ENCODE results near the gene RNF130. TPM values are rescaled to one million over a fixed set of nuclear protein-coding genes. Genes with fewer than 3 reads are reported as not detected.

Gene RNF130
- polyA plus RNA-seq (ENCODE audit: insufficient read length): 69.9 TPM
- long read RNA-seq, donor 1, transcript RNF130-205 (9 exons, 2,263 nt): major isoform, 29 of 60 reads
- long read RNA-seq, donor 1, partial matches to known transcripts: 11 of 60 reads
- long read RNA-seq, donor 1, other reads (novel, unspliced or antisense): 14 of 60 reads
- long read RNA-seq, donor 2, transcript RNF130-206 (2 exons, 663 nt): minor isoform, 7 of 56 reads
- long read RNA-seq, donor 2, transcript RNF130-205 (9 exons, 2,263 nt): major isoform, 32 of 56 reads
- long read RNA-seq, donor 2, partial matches to known transcripts: 10 of 56 reads
- long read RNA-seq, donor 2, other reads (novel, unspliced or antisense): 6 of 56 reads
- long read RNA-seq, donor 3, transcript RNF130-205 (9 exons, 2,263 nt): major isoform, 14 of 26 reads
- long read RNA-seq, donor 3, partial matches to known transcripts: 5 of 26 reads
- long read RNA-seq, donor 3, other reads (novel, unspliced or antisense): 6 of 26 reads
- long read RNA-seq, donor 4, partial matches to known transcripts: 0 of 3 reads
- long read RNA-seq, donor 4, other reads (novel, unspliced or antisense): 0 of 3 reads
- long read RNA-seq, donor 5, transcript RNF130-205 (9 exons, 2,263 nt): major isoform, 40 of 104 reads
- long read RNA-seq, donor 5, partial matches to known transcripts: 38 of 104 reads
- long read RNA-seq, donor 5, other reads (novel, unspliced or antisense): 22 of 104 reads
- long read RNA-seq, donor 6, transcript RNF130-205 (9 exons, 2,263 nt): major isoform, 30 of 74 reads
- long read RNA-seq, donor 6, partial matches to known transcripts: 28 of 74 reads
- long read RNA-seq, donor 6, other reads (novel, unspliced or antisense): 14 of 74 reads
- long read RNA-seq, donor 7, transcript RNF130-205 (9 exons, 2,263 nt): major isoform, 41 of 80 reads
- long read RNA-seq, donor 7, partial matches to known transcripts: 25 of 80 reads
- long read RNA-seq, donor 7, other reads (novel, unspliced or antisense): 11 of 80 reads
- long read RNA-seq, donor 8, transcript RNF130-205 (9 exons, 2,263 nt): major isoform, 14 of 15 reads
- long read RNA-seq, donor 8, partial matches to known transcripts: 0 of 15 reads
- long read RNA-seq, donor 8, other reads (novel, unspliced or antisense): 0 of 15 reads

DNA sequence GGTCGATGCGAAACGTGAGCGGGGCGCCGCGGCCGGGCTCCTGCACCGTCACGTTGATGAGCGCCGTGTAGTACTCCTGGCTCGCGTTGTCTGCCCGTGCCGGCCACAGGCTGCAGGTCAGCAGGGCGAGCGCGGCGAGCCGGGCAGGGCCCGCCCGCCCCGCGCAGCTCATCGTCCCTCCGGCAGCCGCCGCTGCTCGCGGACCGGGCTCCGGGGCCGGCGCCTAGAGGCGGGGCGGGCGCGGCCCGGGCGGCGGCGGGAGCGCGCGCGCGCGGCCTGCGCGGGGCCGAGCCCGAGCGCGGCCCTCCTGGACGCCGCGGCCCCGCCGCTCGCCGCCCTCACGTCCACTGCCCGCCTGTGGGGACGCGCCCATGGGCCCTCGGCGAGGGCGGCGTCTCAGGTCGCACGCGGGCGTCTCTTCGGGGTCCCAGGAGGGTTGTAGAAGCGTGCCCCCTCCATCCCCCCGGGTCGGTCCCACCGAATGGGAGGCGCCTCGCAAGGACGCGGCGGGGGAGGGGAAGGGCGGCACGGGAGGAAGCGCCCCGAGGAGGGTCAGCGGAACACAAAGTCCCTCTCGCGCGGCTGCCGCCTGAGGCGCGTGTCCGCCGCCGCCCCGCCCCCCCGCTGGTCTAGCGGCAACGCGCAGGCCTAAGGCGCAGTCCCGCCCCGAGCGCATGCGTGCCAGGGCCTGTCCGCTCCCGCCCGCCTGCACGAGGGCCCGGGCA, at the start of gene RNF130:
TSS of gene RNF130 (minus strand) at position 229 of the 725 bp plus-strand sequence. CDS start at position 172, 57 bp downstream.
- DNase-seq: peak; percentile 93

- DNase-seq: no peak
Observed at GRCh38 chr5:180120237-180121101, 48.9 kb upstream of the RNF130 start.

DNA sequence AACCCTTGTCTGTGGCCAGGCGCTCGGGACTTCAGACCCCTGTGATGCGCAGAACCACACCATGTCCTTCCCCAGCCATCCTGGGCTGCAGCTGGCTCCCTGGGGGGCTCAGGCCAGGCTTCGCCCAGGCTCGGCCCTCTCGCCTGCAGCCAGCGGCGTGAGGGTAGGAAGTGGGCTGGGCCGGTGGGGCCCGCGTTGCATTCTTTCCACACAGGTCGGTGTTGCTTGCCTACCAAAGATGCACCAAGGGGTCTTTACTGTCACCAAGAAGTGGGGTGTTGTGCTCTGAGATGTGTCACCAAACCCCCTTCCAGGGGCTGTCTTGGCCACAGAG, 48.3 kb upstream of the RNF130 start:
- DNase-seq: no peak

DNA sequence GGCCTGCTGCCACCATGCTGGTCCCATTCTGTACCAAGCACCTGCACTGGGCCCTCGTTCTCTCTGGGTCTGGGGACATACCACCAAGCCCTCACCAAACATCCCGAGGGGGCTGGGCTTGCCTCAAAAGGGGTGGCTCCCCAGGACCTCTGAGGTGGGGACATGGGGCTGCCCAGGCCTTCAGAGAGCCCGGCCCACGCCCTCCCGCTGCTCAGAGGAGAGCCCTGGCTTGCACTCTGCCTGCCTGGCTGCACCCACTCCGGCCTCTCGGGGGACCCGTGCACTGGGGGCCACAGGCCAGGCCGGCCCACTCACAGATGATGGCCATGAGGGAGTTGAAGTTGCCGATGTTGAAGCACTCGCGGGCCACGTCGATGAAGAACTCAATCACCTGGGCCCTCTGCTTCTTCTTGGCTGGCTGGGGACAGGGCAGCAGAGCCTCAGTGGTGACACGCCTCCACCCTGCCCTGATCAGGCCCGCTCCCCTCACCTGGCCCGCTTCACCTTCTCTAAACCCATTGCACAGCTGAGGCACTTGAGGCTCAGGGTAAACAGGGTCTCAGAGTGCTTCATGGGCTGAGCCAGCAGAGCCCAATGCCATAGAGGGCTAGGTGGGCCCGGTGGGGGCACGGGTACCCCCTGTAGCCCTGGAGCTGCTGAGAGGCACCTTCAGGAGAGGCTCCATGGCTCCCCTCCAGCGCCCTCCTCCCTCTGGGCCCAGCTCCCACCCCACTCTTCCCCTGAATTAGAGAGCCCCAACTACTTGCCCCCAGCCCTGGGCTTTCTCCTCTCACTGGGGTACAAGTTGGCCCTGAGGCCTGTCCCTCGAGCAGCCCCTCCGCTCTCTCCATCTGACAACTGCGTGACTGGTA, 47.7 kb upstream of the RNF130 start:
- DNase-seq: no peak

DNA sequence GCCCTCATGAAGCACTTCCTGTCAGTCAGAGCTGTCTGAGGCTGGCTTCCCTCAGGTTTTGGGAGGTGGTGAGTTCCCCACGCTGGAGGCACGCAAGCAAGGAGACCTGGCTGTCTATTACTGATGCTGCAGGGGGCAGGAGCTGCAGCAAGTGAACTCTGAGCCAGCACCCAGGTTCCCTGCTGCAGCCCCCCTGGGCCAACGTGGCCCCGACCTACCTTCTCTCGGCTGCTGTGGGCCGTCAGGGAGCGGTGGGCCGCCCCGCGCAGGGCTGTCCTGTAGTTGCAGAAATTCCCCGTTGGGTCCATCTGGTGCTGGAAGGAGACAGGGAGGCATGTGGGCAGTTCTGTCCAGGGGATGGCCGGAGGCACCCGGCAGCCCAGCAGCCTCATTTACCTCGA, 46.8 kb upstream of the RNF130 start:
- no peak for DNase-seq

DNA sequence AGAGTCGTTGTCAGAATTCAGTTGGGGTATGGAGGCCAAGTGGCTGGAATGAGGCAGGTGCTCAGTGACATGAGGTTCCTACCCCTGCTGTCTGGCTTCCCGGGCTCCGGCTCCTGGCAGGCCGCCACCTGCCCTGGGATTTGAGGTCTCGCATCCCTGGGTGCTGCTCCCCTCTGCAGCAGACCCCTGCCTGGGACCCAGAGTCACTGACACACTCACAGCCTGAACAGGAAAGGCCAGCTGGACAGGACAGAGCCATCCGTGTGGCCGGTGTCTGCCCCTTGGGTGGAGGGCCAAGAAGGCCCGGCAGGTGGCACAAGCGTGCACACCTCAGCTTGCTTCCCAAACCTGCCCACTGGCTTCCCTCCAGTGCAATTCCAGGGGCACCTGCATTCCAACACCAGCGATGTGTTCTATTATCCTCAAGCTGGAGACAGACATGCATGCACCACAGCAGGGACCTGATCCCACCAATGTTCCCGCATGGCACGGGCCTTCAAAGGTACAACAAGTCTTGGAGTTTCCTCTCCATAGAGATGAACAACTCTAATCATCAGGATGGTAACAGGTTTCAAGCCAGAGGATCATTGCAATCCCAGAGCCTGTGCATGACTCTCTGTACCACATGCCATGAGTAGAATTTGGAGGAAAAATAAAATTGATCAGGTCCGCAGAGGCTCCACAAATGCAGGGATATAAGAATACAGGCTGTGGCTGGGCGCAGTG, 45.6 kb upstream of the RNF130 start:
- DNase-seq: no peak

GRCh38 chr5:180116077-180116999, 44.8 kb upstream of the RNF130 start:
- no peak for DNase-seq

GRCh38 chr5:180115326-180116076, 43.9 kb upstream of the RNF130 start:
- no peak for DNase-seq

DNA sequence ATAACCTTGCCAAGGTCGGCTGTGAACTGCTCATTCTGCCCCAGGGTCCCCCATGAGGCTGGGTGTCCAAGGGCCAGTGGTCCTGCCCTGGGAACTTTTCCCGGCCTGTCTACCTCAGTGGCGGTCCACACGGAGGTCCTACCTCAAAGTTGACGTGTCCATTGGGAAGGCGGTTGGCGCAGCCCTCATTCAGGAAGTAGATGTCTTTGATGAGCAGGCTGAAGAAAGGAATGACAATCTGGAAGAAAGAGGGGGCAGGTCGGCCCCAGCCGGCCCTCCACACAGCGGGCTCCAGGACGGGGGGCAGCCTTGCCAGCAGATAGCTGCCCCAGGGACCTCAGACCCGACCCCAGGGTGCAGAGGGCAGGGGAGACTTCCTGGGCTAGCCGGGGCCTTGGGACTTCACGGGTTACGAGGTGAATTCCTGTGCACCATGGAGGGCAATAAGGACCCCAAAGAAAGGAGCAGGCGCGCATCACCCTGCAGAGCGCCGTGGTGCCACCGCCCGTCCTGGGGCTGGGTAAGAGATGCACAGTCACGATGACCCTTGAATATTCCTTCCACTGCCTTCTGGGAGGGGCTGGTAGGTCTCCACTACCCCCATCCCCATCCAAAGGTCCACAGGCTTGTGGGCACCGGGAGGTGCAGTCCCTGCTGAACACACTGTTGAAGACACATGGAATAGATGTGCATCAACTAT, 42.9 kb upstream of the RNF130 start:
- no peak for DNase-seq

DNA sequence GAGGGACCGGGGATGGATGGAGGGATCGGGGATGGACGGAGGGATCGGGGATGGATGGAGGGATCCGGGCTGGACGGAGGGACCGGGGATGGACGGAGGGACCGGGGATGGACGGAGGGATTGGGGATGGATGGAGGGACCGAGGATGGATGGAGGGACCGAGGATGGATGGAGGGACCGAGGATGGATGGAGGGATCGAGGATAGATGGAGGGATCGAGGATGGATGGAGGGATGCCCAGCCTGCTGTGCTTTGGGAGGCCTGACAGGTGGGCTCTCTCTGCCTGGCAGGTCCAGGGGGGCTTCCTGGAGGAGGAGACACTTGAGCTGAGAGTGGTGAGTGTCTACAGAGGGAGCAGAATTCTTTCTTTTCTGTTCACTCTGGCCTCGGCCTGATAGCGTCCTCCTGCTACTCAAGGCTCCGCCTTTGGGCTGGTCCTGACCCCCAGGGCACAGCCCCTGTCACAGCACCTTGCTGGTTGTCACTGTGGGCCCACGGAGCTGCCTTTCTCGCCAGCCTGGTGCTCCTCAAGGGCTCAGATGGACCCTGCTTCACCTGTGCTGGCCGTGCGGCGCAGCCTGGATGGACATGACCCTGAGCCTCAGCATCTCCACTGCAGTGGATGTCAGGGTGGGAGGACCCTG, 42.2 kb upstream of the RNF130 start:
- no peak for DNase-seq

DNA sequence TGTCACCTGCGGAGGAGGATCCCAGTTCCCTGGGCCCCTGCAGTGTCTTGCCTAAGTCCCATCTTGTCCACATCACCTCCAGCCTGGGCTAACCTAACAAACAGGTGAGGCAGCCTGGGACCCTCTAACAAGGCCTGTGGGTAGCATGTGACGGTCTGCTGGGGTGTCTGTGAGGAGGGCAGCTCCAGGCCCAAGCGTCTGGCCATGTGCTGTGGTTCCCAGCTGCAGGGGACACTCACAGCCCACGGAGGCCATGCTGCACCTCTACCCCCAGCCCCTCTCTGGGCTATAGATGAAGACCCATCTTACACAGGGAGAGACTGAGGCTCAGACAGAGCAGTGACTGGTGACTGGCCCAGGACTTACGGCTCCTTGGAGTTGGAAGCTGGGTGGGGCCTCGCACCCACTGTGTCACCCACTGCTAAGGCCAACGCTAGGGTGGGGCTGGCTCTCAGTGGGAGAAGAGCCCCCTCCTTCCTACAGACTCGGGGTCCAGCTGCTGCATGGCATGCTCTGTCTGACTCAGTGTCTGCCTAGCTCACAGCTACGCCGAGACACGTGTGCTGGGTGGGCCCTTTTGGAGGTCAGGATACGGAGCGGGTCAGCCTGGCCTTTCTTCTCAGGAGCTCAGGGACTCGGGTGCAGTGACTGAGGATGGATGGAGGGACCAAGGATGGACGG, 40.8 kb upstream of the RNF130 start:
- DNase-seq: no peak

DNA sequence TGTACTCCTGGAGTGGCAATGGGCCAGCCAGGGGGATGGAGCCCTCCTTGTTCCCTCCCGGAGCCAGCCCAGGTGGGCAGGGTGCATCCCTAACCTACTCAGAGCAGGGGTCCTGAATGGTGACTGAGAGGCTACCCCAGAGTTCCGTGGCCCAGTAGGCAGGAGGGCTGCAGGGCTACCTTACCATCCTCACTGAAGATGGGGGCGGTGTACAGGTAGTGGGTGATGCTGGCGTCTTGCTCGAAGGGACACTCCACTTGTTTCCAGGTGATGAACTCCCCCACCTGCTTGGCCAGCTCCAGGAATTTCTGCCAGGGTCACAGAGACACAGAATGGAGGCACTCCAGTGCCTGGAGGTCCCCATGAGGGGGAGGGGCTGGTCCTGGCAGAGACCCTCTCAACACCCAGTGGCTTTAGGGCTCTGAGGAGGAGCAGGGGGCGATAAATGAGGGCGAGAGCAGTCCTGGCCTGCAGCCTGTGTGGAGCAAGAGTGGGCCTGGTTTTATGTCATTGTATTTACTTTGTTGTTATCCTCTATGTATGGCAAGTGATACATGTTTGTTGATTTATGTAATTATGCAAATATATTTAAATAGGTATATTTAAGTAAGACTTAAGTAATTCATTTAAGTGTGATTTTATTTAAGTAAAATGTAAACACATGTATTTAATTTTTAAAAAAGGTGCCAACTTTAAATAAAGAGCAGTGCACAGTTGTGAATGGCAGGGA, 39.9 kb upstream of the RNF130 start:
- DNase-seq: no peak

DNA sequence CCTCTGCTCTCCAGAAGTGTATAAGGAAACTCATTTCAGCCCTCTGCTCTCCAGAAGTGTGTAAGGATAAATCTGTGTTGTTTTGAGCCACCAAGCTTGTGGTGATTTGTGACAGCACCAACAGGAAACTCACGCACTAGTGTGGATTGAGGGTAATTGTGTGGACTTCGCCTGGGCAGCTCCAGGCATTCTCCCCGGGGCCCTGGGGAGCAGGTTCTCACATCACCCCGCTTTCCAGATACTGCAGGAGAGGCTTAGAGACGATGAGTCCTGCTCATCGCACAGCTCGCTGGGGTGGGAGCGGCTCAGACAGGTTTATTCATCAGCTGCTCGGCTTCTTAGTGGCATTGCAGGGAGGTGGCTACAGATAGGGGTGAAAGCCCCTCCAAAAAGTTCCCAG, 38.4 kb upstream of the RNF130 start:
- DNase-seq: no peak

DNA sequence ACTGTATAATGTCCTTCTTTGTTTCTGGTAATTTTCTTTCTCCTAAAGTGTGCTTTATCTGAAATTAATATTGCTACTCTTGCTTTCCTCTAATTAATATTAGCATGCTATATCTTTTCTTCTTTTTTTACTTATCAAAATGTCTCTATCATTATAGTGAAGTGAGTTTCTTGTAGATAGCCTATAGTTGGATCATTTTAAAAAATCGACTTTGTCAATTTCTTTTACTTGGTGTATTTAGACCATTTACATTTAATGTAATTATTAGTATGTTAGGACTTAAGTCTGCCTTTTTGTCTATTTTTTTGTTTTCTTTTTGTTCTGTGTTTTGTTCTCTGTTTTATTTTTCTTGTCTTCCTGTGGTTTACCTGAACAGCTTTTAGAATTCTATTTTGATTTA, 35.4 kb upstream of the RNF130 start:
- DNase-seq: no peak

DNA sequence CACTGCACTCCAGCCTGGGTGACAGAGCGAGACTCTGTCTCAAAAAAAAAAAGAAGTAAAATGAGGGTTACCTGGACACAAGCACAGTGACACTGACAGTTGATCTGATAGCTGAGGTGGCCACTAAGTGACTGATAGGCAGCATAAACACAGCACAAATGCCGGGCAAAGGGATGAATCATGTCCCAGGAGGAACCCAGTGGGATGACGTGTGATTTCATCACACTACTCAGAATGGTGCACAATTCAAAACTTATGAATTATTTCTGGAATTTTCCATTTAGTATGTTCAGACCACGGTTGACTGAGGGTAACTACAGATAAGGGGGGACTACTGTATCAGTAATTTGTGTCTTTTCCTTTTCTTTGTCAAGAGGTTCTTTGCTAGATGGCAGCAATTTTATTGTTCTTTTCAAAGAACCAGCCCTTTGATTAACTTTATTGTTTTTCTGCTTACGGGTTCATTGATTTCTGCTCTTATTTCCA, 34.3 kb upstream of the RNF130 start:
- DNase-seq: no peak
